DOHH2 (cell line): ENCODE results near the gene LRRC8B.

Experiments used
- H3F3A ChIP-seq: fragments of 200-600 bp; sonication (generic), shearing (Covaris generic); 2 replicates; pipeline ENCODE4 v1.6.0; 2016; ENCODE audit warnings: antibody characterized with exemption, mild to moderate bottlenecking; ENCODE audit not compliant: control insufficient read depth, insufficient read depth
- H3K27ac ChIP-seq: fragments of 200-600 bp; sonication (generic); 2 replicates; pipeline ENCODE4 v1.5.1; 2014; ENCODE audit warnings: low read depth, mild to moderate bottlenecking, low read length, moderate library complexity
- H3K27me3 ChIP-seq: fragments of 200-600 bp; sonication (generic); 2 replicates; pipeline ENCODE4 v1.6.1; 2014; ENCODE audit warnings: mild to moderate bottlenecking, low read length, mixed read lengths; ENCODE audit not compliant: control insufficient read depth
- H3K36me3 ChIP-seq: fragments of 200-600 bp; sonication (generic); 2 replicates; pipeline ENCODE4 v1.6.1; 2014; ENCODE audit warnings: mild to moderate bottlenecking, low read length, moderate library complexity, mixed read lengths; ENCODE audit not compliant: control insufficient read depth
- H3K4me1 ChIP-seq: fragments of 200-600 bp; sonication (generic); 2 replicates; pipeline ENCODE4 v1.6.1; 2014; ENCODE audit warnings: mild to moderate bottlenecking, low read length, mixed read lengths; ENCODE audit not compliant: control insufficient read depth
- H3K4me2 ChIP-seq: fragments of 200-600 bp; sonication (generic); 2 replicates; pipeline ENCODE4 v1.6.0; 2014; ENCODE audit warnings: mild to moderate bottlenecking, low read length, moderate library complexity
- H3K4me3 ChIP-seq: fragments of 200-600 bp; sonication (generic); 2 replicates; pipeline ENCODE4 v1.5.1; 2014; ENCODE audit warnings: mild to moderate bottlenecking, low read length, mixed read lengths
- H3K79me2 ChIP-seq: fragments of 200-600 bp; sonication (generic); 2 replicates; pipeline ENCODE4 v1.6.1; 2014; ENCODE audit warnings: mild to moderate bottlenecking, low read length, mixed read lengths; ENCODE audit not compliant: control insufficient read depth
- H3K9me2 ChIP-seq: fragments of 200-600 bp; sonication (generic); replicated peaks from 2 replicates; pipeline ENCODE4 v1.6.1; 2014; ENCODE audit warnings: mild to moderate bottlenecking, low read length, mixed read lengths; ENCODE audit not compliant: control insufficient read depth
- H3K9me3 ChIP-seq: fragments of 200-600 bp; sonication (generic); 2 replicates; pipeline ENCODE4 v1.6.1; 2014; ENCODE audit warnings: antibody characterized with exemption, low read length, mixed read lengths; ENCODE audit not compliant: control insufficient read depth, insufficient read depth
- H4K20me1 ChIP-seq: fragments of 200-600 bp; sonication (generic); 2 replicates; pipeline ENCODE4 v1.6.0; 2014; ENCODE audit warnings: low read depth, mild to moderate bottlenecking, antibody characterized with exemption, low read length, moderate library complexity; ENCODE audit not compliant: control insufficient read depth, insufficient read depth
- CTCF ChIP-seq: fragments of 200-600 bp; sonication (generic); IDR thresholded peaks from one replicate; pipeline ENCODE4 v1.5.1; 2014; ENCODE audit warnings: antibody characterized with exemption, mild to moderate bottlenecking, low read depth, low read length; ENCODE audit not compliant: poor library complexity, severe bottlenecking
- EZH2phosphoT487 ChIP-seq: fragments of 200-600 bp; sonication (generic); IDR thresholded peaks from 2 replicates; pipeline ENCODE4 v1.6.1; 2017; ENCODE audit warnings: borderline replicate concordance, mild to moderate bottlenecking, antibody characterized with exemption, low read length, moderate library complexity, mixed read lengths

LRRC8B gene

GRCh38 chr1:89531480-89532139, 7.0 kb downstream of the LRRC8B start:
- Histone ChIP-seq H3K4me3 (no peak overlapping the region), H3K79me2 (peaks cover 93% of the 10 kb centered on the region), H3K4me2 (no peak overlapping the region), H3F3A (no peaks in the 10 kb centered on the region; the same call in 1 of the 2 replicates), H3K9me2 (no peaks in the 10 kb centered on the region), H3K36me3 (peaks cover 20% of the 10 kb centered on the region), H3K4me1 (peaks cover 14% of the 10 kb centered on the region), H4K20me1 (no peaks in the 10 kb centered on the region), H3K9me3 (no peaks in the 10 kb centered on the region), H3K27ac (no peak overlapping the region), H3K27me3 (no peaks in the 10 kb centered on the region)
- TF ChIP-seq CTCF (no peak), EZH2phosphoT487 (no peak)

- Histone ChIP-seq H3K27me3 (no peaks in the 10 kb centered on the region), H3F3A (no peaks in the 10 kb centered on the region; the same call in 1 of the 2 replicates), H3K36me3 (peaks cover 19% of the 10 kb centered on the region), H3K4me2 (no peak overlapping the region), H4K20me1 (no peaks in the 10 kb centered on the region), H3K9me3 (no peaks in the 10 kb centered on the region), H3K9me2 (no peaks in the 10 kb centered on the region), H3K4me3 (no peak overlapping the region), H3K27ac (no peak overlapping the region), H3K4me1 (peaks cover 8% of the 10 kb centered on the region), H3K79me2 (peaks cover 91% of the 10 kb centered on the region)
- TF ChIP-seq CTCF, result no peak
Observed at GRCh38 chr1:89532228-89532627, 7.6 kb downstream of the LRRC8B start.

GRCh38 chr1:89532866-89533265, 8.2 kb downstream of the LRRC8B start:
- H3K27ac ChIP-seq, result no peak overlapping the region

More at GRCh38 chr1:89532866-89533265, 8.2 kb downstream of the LRRC8B start:
- peaks cover 12% of the 10 kb centered on the region for H3K36me3 ChIP-seq
- H3K9me3 ChIP-seq, result no peaks in the 10 kb centered on the region
- H3F3A ChIP-seq, result no peaks in the 10 kb centered on the region; the same call in 1 of the 2 replicates
- no peak overlapping the region for H3K4me2 ChIP-seq
- no peaks in the 10 kb centered on the region for H3K9me2 ChIP-seq
- H3K4me3 ChIP-seq, result no peak overlapping the region
- peaks cover 5% of the 10 kb centered on the region for H3K4me1 ChIP-seq
- no peaks in the 10 kb centered on the region for H4K20me1 ChIP-seq
- H3K27me3 ChIP-seq, result no peaks in the 10 kb centered on the region
- H3K79me2 ChIP-seq, result peaks cover 90% of the 10 kb centered on the region
- TF ChIP-seq EZH2phosphoT487, result no peak
- no peak for TF ChIP-seq CTCF
